AG04450 (cell line): ENCODE measurements around the gene FAAP100. TPM values are rescaled to one million over a fixed set of nuclear protein-coding genes. Genes with fewer than 3 reads are reported as not detected.

ENCODE experiments used
- CTCF ChIA-PET: fragments of 300-600, 350-600 bp; formaldehyde crosslinking; extraction: SDS; loops from one replicate; lab custom pipeline; 2022; ENCODE audit warnings: antibody characterized with exemption, inconsistent platforms; lab: Charles Lee
- POLR2A ChIA-PET: fragments of 350-600 bp; formaldehyde crosslinking; extraction: SDS; loops from one replicate; lab custom pipeline; 2021; ENCODE audit warnings: antibody characterized with exemption, inconsistent platforms; lab: Yijun Ruan, JAX
- DNase-seq: peaks from one replicate; pipeline ENCODE4 v3.0.0-alpha.2; 2011; ENCODE audit warnings: low read depth, low spot score
- H3K27ac ChIP-seq: one replicate; pipeline ENCODE4 v1.5.1; 2012; ENCODE audit warnings: low read depth, low read length, control low read depth
- H3K27me3 ChIP-seq: one replicate; pipeline ENCODE4 v1.6.0; 2012; ENCODE audit warnings: low read length; ENCODE audit not compliant: control insufficient read depth, insufficient read depth
- H3K4me3 ChIP-seq: 2 replicates; pipeline ENCODE4 v1.5.1; 2011; ENCODE audit warnings: mild to moderate bottlenecking, low read depth, low read length, control low read depth
- H3K9me3 ChIP-seq: 2 replicates; pipeline ENCODE4 v1.5.1; 2012; ENCODE audit warnings: low read length; ENCODE audit not compliant: control insufficient read depth, insufficient read depth
- CTCF ChIP-seq: IDR thresholded peaks from 2 replicates; pipeline ENCODE4 v1.5.1; 2011; ENCODE audit warnings: low read depth, low read length, control low read depth, inconsistent platforms
- polyA plus RNA-seq: library from polyadenylated mRNA; depleted of rRNA; stranded (reverse); fragments of >200 nt; gene quantifications from 2 replicates; pipeline ENCODE4 v1.2.3, GENCODE V29; 2011

The FAAP100 gene
- polyA plus RNA-seq, 1 experiment: 5.3 TPM

GRCh38 chr17:81542431-81543338 lies 9.5 kb downstream of the FAAP100 start:
- Histone ChIP-seq H3K9me3 (no peaks in the 10 kb centered on the region; the same call in 1 of the 2 replicates), H3K27me3 (no peaks in the 10 kb centered on the region), H3K4me3 (no peak overlapping the region), H3K27ac (no peak overlapping the region)
- TF ChIP-seq CTCF: no peak
- DNase-seq: no peak
- CTCF ChIA-PET: interaction anchor here (1.0 kb wide), 1 partner anchor 59 kb away, joined by 3 read pairs; no protein-coding TSS in a partner anchor
- POLR2A ChIA-PET: no interaction called here

- no peak overlapping the region for H3K4me3 ChIP-seq
- DNase-seq: no peak
- H3K9me3 ChIP-seq: no peaks in the 10 kb centered on the region; the same call in 1 of the 2 replicates
- peaks cover 4% of the 10 kb centered on the region for H3K27me3 ChIP-seq
- CTCF ChIA-PET: interaction anchor here (0.9 kb wide), 1 partner anchor 20 kb away, joined by 4 read pairs; no protein-coding TSS in a partner anchor
- POLR2A ChIA-PET: no interaction called here
- H3K27ac ChIP-seq: no peak overlapping the region
- no peak for TF ChIP-seq CTCF
These were observed 11.0 kb downstream of the FAAP100 start for GRCh38 chr17:81541123-81541522.

GRCh38 chr17:81540676-81541027 lies 11.5 kb downstream of the FAAP100 start:
- ChIA-PET CTCF (interaction anchor here (0.9 kb wide), 1 partner anchor 20 kb away, joined by 4 read pairs; no protein-coding TSS in a partner anchor), POLR2A (interaction anchor here (0.7 kb wide), 1 partner anchor 29 kb away, joined by 3 read pairs; no protein-coding TSS in a partner anchor)
- Histone ChIP-seq H3K9me3 (no peaks in the 10 kb centered on the region; the same call in 1 of the 2 replicates), H3K4me3 (no peak overlapping the region), H3K27me3 (peaks cover 7% of the 10 kb centered on the region), H3K27ac (no peak overlapping the region)
- TF ChIP-seq CTCF: no peak
- no peak for DNase-seq

- Histone ChIP-seq H3K9me3 (no peaks in the 10 kb centered on the region; the same call in 1 of the 2 replicates), H3K27ac (no peak overlapping the region), H3K4me3 (no peak overlapping the region), H3K27me3 (peaks cover 7% of the 10 kb centered on the region)
- ChIA-PET CTCF (interaction anchor here (0.9 kb wide), 1 partner anchor 21 kb away, joined by 4 read pairs; no protein-coding TSS in a partner anchor), POLR2A (interaction anchor here (0.7 kb wide), 1 partner anchor 28 kb away, joined by 3 read pairs; no protein-coding TSS in a partner anchor)
- DNase-seq: no peak
- TF ChIP-seq CTCF: no peak
These were observed 12.0 kb downstream of the FAAP100 start for GRCh38 chr17:81539961-81540675.
